Sigmoid colon (tissue), 7 donors: ENCODE data around the gene ANKRD52. TPM values are rescaled to one million over a fixed set of nuclear protein-coding genes. Genes with fewer than 3 reads are reported as not detected.
A peak's percentile ranks its signal among the peaks of the same experiment; 100 is the strongest.

Experiments
- DNase-seq: peaks from one replicate; pipeline ENCODE4 v3.0.0-alpha.2; 2019
- H3K27ac ChIP-seq, 4 donors: fragments of 200-600 bp; sonication (generic); one replicate each; pipeline ENCODE4 v1.5.1; 2016 to 2019; ENCODE audit warnings: mild to moderate bottlenecking in 1 of 4
- H3K27me3 ChIP-seq, 3 donors: fragments of 200-600 bp; sonication (generic); one replicate each; pipeline ENCODE4 v1.5.1; 2019; ENCODE audit warnings: mild to moderate bottlenecking in 1 of 3
- H3K36me3 ChIP-seq, 4 donors: fragments of 200-600 bp; sonication (generic); one replicate each; pipeline ENCODE4 v1.5.1; 2016 to 2019
- H3K4me1 ChIP-seq, 4 donors: fragments of 200-600 bp; sonication (generic); one replicate each; pipeline ENCODE4 v1.5.1; 2017 to 2019
- H3K4me3 ChIP-seq, 4 donors: fragments of 200-600 bp; sonication (generic); one replicate each; pipeline ENCODE4 v1.5.1; 2017 to 2019; ENCODE audit warnings: mild to moderate bottlenecking in 2 of 4, moderate library complexity in 1 of 4
- H3K9me3 ChIP-seq, 4 donors: fragments of 200-600 bp in 3 of 4; sonication (generic) in 3 of 4; one replicate each; pipeline versions ENCODE4 v1.5.1 to v1.6.1; 2013 to 2019
- CTCF ChIP-seq, 4 experiments: fragments of 450-650 bp in 3 of 4; fragments of 200-600 bp in 1 of 4; IDR thresholded peaks; one replicate each; pipeline ENCODE4 v1.5.1; 2016 to 2019; ENCODE audit warnings: antibody characterized with exemption in 4 of 4, mild to moderate bottlenecking in 3 of 4, moderate library complexity in 2 of 4
- EP300 ChIP-seq, 4 donors: sonication (generic); formaldehyde crosslinking; IDR thresholded peaks; one replicate each; pipeline ENCODE4 v1.6.1; 2017; ENCODE audit warnings: antibody characterized with exemption in 4 of 4
- POLR2A ChIP-seq, 2 donors: fragments of 450-650 bp; IDR thresholded peaks; one replicate each; pipeline ENCODE4 v1.6.1; 2016; ENCODE audit warnings: antibody characterized with exemption in 2 of 2, mild to moderate bottlenecking in 2 of 2, moderate library complexity in 2 of 2
- POLR2AphosphoS5 ChIP-seq, 4 donors: sonication (generic); formaldehyde crosslinking; IDR thresholded peaks; one replicate each; pipeline ENCODE4 v1.6.1; 2017; ENCODE audit warnings: antibody characterized with exemption in 4 of 4
- WGBS, 2 donors: extraction: QIAGEN DNeasy Blood & Tissue Kit; methylation state at CpG; one replicate each; pipeline ENCODE4 v1.1.7; 2013; 5-methylcytosine and 5-hydroxymethylcytosine counted together
- intact Hi-C: fragments of 100-400 bp; cut with DNase I; formaldehyde crosslinking; loops from one replicate; pipeline ENCODE4 v1.15.1; 2023
- polyA plus RNA-seq, 3 donors: library from polyadenylated mRNA; stranded (reverse); fragments of 200-250 nt; gene quantifications; one replicate each; pipeline ENCODE4 v1.2.3, GENCODE V29; 2013
- total RNA-seq, 4 donors: library from RNA; depleted of rRNA; stranded (reverse); fragments of >200 nt; gene quantifications; one replicate each; pipeline ENCODE4 v1.1.0, GENCODE V29; 2016
- donor health status: healthy with polysubstance abuse.
- donor health status: Bipolar disorder and iron deficiency.
- donor health status: healthy.

Gene ANKRD52
- total and polyA plus RNA-seq, 7 donors = 4.2 to 20.1 (median 8.6) TPM

GRCh38 chr12:56300644-56301464 lies 42.7 kb upstream of the ANKRD52 start:
- peak overlapping the region; percentile 31 to 95 (median 78) for H3K4me3 ChIP-seq
- DNase-seq = no peak
- H3K36me3 ChIP-seq = peaks cover 0 to 20% (median 2%) of the 10 kb centered on the region in 4 donors
- no peaks in the 10 kb centered on the region for H3K9me3 ChIP-seq
- TF ChIP-seq CTCF (IDR thresholded peaks at IDR 0.05) (no peak), POLR2A (IDR thresholded peaks at IDR 0.05) (no peak), POLR2AphosphoS5 (IDR thresholded peaks at IDR 0.05) (no peak), EP300 (IDR thresholded peaks at IDR 0.05) (no peak)
- H3K27ac ChIP-seq = peak overlapping the region; percentile 91 to 98 (median 95)
- WGBS, 2 donors = 53 to 55% methylated on average over 21 of the region's 21 CpGs
- no peaks in the 10 kb centered on the region for H3K27me3 ChIP-seq
- peaks cover 0 to 62% (median 45%) of the 10 kb centered on the region in 4 donors for H3K4me1 ChIP-seq
- intact Hi-C loops = loop anchor here (2.0 kb wide), 2 partner anchors 34 to 42 kb away; partner anchors contain the start of genes ANKRD52 and COQ10A

GRCh38 chr12:56299853-56300643 lies 41.9 kb upstream of the ANKRD52 start, which contains the start of gene CS:
TSS of gene CS (minus strand) at chr12:56300330. CDS start at chr12:56300201, 129 bp downstream.
- Histone ChIP-seq H3K4me3 (peak within 1 kb of the TSS; percentile 67 to 95 (median 91)), H3K9me3 (no peaks in the 10 kb centered on the region), H3K36me3 (peaks cover 0 to 15% (median 2%) of the 10 kb centered on the region in 4 donors), H3K4me1 (peaks cover 0 to 68% (median 46%) of the 10 kb centered on the region in 4 donors), H3K27ac (peak within 1 kb of the TSS; percentile 91 to 98 (median 95)), H3K27me3 (no peaks in the 10 kb centered on the region)
- DNase-seq = peak; percentile 100
- peak; percentile 49 to 82 for TF ChIP-seq POLR2A (IDR thresholded peaks at IDR 0.05)
- TF ChIP-seq CTCF (IDR thresholded peaks at IDR 0.05) = no peak
- no peak for TF ChIP-seq EP300 (IDR thresholded peaks at IDR 0.05)
- TF ChIP-seq POLR2AphosphoS5 (IDR thresholded peaks at IDR 0.05) = peak; percentile 73 to 90 (median 87)
- intact Hi-C loops = loop anchor here (2.0 kb wide), 2 partner anchors 33 to 41 kb away; partner anchors contain the start of genes ANKRD52 and COQ10A
- 0 to 1% methylated on average over 63 of the region's 63 CpGs for WGBS, 2 donors

- peaks cover 0 to 74% (median 46%) of the 10 kb centered on the region in 4 donors for H3K4me1 ChIP-seq
- no peaks in the 10 kb centered on the region for H3K9me3 ChIP-seq
- 0 to 2% methylated on average over 10 of the region's 10 CpGs for WGBS, 2 donors
- no peaks in the 10 kb centered on the region for H3K27me3 ChIP-seq
- H3K36me3 ChIP-seq = peaks cover 0 to 8% (median 2%) of the 10 kb centered on the region in 4 donors
- peak overlapping the region; percentile 91 to 98 (median 95) for H3K27ac ChIP-seq
- no peak for TF ChIP-seq POLR2A (IDR thresholded peaks at IDR 0.05)
- no peak for TF ChIP-seq EP300 (IDR thresholded peaks at IDR 0.05)
- TF ChIP-seq CTCF (IDR thresholded peaks at IDR 0.05) = no peak
- no peak for TF ChIP-seq POLR2AphosphoS5 (IDR thresholded peaks at IDR 0.05)
- intact Hi-C loops = no loop called here
- peak overlapping the region; percentile 67 to 95 (median 91) for H3K4me3 ChIP-seq
- no peak for DNase-seq
Observed at GRCh38 chr12:56299308-56299852, 41.2 kb upstream of the ANKRD52 start.

- no peak for DNase-seq
- Histone ChIP-seq H3K9me3 (no peaks in the 10 kb centered on the region), H3K4me1 (peaks cover 0 to 75% (median 46%) of the 10 kb centered on the region in 4 donors), H3K27ac (peak overlapping the region; percentile 91 to 98 (median 95)), H3K27me3 (no peaks in the 10 kb centered on the region), H3K36me3 (peaks cover 0 to 4% (median 1%) of the 10 kb centered on the region in 4 donors), H3K4me3 (peak overlapping the region in 3 of 4 donors; percentile 67 to 95 (median 88))
- intact Hi-C loops = no loop called here
- no peak for TF ChIP-seq POLR2AphosphoS5 (IDR thresholded peaks at IDR 0.05)
- no peak for TF ChIP-seq EP300 (IDR thresholded peaks at IDR 0.05)
- TF ChIP-seq POLR2A (IDR thresholded peaks at IDR 0.05) = no peak
- WGBS, 2 donors = 52 to 70% methylated on average over 5 of the region's 5 CpGs
Observed at GRCh38 chr12:56298828-56299227, 40.6 kb upstream of the ANKRD52 start.
